Activated gamma-delta T cell (primary cell): ENCODE measurements around the gene PIP5K1B.

Experiments used
- DNase-seq: peaks from one replicate; lab custom pipeline; 2025; lab: John Stamatoyannopoulos, UW

PIP5K1B gene

GRCh38 chr9:68775003-68775730 is 70.1 kb downstream of the PIP5K1B start:
- DNase-seq: no peak

DNA sequence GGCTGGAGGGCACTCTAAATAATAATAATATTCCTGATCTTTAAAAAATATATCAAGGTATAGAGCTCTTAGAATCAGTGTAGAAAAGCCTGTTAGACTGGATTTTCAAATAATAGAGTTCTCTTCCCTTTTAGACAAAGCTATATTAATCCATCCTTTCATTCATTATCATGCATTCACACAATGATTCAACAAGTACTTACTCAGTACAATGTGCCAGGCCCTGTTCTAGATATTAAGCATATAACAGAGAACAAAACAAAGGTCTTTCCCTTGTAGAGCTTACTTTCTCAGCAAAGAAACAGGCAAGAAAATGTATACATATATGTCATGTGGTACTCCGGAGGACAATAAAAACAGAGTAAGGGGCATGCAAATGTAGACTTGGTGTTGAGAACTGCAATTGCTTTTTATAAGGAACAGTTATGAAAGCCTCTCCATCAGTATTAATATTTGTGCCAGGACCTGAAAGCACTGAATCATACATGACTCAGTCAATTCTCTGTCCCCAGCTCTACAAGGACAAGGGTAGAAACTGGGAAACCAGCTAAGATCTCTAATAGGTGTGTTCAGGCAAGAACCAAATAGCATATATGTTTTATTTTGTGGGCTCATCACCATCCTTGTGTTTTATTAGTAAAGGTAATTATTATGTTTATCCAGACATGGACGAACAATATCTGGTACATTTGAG is 72.2 kb downstream of the PIP5K1B start:
- no peak for DNase-seq

- DNase-seq: no peak
Measured at GRCh38 chr9:68778635-68779034, 73.6 kb downstream of the PIP5K1B start.

GRCh38 chr9:68779558-68780379 is 74.7 kb downstream of the PIP5K1B start:
- peak; percentile 80 for DNase-seq

DNA sequence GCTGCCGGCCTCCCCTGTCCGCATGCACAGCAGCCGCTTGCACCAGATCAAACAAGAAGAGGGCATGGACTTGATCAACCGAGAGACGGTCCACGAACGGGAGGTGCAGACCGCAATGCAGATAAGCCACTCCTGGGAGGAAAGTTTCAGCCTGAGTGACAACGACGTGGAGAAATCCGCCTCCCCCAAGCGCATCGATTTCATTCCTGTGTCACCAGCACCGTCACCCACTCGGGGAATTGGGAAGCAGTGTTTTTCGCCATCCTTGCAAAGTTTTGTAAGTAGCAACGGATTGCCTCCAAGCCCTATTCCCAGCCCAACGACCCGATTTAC is 75.3 kb downstream of the PIP5K1B start:
- DNase-seq: no peak

DNA sequence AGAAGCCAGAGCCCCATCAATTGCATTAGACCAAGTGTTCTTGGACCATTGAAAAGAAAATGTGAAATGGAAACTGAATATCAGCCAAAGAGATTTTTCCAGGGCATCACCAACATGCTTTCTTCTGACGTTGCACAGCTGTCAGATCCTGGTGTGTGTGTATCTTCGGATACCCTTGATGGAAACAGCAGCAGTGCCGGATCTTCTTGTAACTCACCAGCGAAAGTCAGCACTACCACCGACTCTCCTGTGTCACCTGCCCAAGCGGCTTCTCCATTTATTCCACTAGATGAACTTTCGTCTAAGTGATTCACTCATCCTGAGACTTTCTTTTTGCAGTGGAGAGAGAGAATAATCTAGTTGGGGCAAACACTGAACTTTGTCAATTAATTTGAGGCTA is 75.7 kb downstream of the PIP5K1B start:
- DNase-seq: no peak

- DNase-seq: no peak
Measured at GRCh38 chr9:68781928-68782327, 76.9 kb downstream of the PIP5K1B start.

- DNase-seq: no peak
Measured at GRCh38 chr9:68782546-68782945, 77.5 kb downstream of the PIP5K1B start.

DNA sequence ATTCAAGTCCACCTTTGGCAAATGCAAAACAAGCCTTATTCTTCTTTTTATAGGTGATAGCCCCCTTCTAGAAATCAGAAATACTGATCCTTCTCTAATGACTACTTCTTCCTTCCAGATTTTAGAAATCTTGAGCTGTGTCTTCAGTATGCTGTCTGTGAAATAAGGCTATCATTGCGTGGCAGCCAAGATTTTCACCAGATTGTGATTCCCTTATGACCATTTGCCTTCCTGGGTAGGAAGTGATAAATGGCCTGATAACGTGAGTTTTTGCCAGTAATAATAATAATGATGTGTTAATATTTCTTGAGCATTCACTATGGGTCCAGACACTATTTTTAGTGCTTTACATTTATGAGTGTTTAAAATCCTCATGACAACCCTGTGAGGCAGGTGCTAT is 80.9 kb downstream of the PIP5K1B start:
- no peak for DNase-seq

GRCh38 chr9:68791169-68791568 is 86.1 kb downstream of the PIP5K1B start:
- DNase-seq: no peak

DNA sequence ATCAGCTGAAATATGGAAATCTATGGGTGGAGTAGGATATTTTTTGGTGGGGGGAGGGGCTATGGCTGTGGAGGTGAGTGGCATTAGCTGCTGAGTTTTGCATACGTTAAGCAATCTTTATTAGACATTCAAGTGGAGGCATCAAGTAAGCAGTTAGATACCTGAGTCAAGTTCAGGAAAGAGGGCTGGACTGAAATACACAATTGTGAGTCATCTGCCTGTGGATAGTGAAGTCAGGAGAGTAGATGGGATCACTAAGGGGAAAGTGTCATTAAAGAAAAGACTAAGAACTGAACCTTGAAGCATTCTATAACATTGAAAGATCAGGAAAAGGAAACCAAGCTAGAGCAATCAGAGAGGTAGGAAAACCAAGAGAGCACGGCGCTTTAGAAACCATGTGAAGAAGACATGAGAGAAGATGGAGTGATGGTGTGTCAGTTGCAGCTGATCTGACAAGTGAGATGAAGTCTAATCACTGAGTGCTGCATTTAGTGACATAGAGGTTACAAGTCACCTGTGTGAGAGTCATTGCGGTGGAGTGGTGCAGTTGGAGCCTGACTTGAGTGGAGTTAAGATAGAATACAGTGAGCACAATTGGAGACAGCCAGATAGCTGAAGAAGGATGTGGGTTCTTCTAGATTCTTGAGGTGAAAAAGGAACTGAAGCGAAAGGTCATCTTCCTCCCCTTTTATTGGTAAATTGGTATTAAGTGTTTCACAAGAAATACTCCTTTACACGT is 88.7 kb downstream of the PIP5K1B start:
- no peak for DNase-seq

DNA sequence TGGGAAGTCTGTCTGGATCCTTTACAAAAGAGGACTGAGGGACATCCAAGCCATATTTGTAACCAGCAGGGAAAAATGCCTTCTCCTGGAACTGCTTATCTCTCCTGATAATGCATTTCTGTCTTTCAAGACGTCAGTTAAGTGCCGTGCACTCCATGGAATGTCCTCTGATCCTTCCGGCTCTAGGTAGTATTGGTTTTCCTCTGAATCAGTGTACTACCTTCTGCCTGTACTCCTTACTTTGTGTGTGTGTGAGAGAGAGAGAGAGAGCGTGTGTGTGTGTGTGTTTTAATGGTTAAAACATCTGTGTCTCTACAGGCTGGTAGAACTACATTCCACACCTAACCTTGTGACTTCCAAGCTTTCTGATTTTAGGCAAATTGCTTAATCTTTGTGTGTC is 89.9 kb downstream of the PIP5K1B start:
- DNase-seq: no peak

- DNase-seq: no peak
Measured at GRCh38 chr9:68795411-68795810, 90.4 kb downstream of the PIP5K1B start.

GRCh38 chr9:68797116-68797515 is 92.1 kb downstream of the PIP5K1B start:
- no peak for DNase-seq

DNA sequence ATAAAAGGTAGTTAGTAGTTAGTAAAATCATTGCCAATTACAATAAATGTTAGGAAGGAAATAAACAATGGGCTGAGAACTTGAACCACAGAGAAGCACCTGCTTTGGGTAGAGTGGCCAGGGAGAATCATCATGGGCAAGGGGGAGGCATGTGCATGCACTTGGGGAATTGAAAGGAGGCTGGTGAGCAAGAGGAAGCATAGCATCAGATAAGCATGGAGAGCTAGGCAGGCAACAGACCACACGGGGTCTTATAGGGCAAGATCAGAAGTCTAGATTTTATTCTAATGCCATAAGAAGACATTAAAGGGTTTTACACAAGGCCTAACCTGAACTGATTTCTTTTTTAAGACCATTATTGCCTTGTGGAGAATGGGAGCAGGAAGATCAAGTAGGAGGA is 93.4 kb downstream of the PIP5K1B start:
- DNase-seq: no peak

DNA sequence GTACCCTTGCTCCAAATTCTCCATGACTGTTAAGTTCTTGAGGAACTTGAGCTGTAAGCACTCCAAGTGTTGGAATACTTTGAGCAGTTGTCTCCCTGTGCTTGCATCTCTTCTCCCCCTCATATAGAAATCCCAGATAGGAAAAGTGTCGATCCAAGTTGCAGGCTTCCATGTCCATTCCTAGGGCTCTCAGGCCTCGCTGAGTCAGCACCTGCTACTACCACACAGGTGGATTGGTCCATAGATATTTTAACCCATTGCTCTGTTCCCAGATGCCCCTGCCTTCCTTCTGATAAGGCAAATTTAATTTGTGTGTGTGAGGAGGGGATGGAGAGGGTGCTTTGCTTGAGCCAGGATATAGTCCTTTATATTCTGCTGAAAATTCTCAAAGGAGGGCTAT is 95.8 kb downstream of the PIP5K1B start:
- DNase-seq: no peak

DNA sequence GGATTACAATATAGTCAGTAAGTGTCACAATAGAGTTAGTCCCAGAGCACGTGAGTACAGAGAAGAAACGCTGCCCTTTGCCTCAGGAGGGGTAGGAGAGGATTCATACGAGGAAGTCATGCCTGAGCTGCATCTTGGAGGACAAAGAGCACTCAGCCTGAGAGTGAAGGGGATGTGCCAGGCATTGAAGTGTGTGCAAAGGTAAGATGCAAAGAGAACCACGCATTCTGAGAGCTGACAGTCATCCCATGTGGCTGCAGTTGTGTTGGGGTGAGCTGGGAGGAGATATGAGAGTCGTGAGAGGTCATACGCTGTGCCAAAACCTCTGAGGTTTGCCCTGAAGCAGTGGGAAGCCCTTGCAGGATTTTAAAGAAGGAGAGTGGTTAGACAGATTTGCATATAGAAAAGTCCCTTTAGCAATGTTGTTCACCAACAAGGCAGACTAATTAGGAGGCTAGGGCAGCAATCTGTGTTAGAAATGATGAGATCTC is 97.5 kb downstream of the PIP5K1B start:
- DNase-seq: no peak

DNA sequence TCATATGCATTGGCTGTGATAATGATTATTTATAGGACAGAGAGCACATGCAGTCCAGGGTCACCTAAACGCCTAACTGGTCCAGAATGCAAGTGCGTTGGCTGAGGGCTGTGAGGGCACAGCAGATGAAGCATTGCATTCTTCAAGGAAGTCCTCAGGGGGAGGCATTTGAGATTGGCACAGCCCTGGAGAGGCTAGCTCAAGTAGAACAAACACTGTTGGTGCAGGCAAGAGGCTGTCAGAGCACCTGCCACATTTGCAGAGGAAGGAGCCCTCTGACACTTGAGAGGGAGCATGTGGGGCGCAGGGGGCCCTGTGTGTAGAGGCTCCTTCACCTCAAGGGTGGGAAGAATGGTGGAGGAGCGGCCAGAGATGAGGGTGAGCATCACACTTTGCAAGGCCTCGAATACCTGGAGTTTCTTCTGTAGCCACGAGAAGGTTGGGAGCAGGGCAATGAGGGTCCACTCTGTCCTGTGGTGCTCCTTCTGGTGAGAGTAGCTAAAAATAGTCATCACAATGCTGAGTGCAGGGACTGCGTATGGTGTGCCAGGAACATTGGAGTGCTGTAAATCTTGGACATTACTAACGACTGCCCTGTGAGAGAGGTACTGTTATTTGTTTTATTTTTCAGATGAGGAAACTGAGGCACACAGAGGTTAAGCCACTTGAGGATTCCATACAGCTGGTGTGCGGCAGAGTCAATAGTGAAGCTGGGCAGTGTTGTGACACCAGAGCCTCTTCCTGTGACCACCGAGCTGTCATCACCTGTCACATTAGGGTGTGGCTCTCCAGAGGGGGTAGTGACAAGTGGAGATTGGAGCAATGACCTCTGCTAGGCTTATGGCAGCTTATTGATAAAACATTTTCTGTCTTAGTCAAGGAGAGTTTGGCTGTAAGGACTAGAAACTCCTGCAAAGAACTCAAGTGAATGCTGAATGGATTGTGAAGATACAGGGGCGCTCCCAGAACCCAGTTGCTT is 100.2 kb downstream of the PIP5K1B start:
- DNase-seq: no peak

GRCh38 chr9:68805890-68806517 is 101.0 kb downstream of the PIP5K1B start:
- DNase-seq: no peak

- no peak for DNase-seq
Measured at GRCh38 chr9:68808338-68808890, 103.4 kb downstream of the PIP5K1B start.
